ENCODE measurements around the gene PAPPA2.

GRCh38 chr1:176885341-176885740 lies 422.4 kb downstream of the PAPPA2 start:
- TF ChIP-seq CTCF (IDR thresholded peaks at IDR 0.05) (no peak), POLR2A (IDR thresholded peaks at IDR 0.05) (no peak)
